GM12892 (cell line): ENCODE data around the gene LCMT2.
"Not testable (repeated sequence)": the region's sequence is repeated elsewhere in the genome, so short reads cannot be mapped to it uniquely, and the experiment has no call there.

Experiments used
- DNase-seq: peaks from one replicate; pipeline ENCODE4 v3.0.0; 2011; ENCODE audit not compliant: insufficient read length
- FAIRE-seq: peaks from 2 replicates; lab custom pipeline; 2011; peaks lifted over from hg19 to GRCh38; lab: Jason Lieb, UNC
- POLR2A ChIP-seq: IDR thresholded peaks from 2 replicates; pipeline ENCODE4 v1.6.1; 2011; ENCODE audit warnings: low read depth, low read length, control low read depth
- POLR2AphosphoS5 ChIP-seq: IDR thresholded peaks from 2 replicates; pipeline ENCODE4 v1.6.1; 2011; ENCODE audit warnings: low read depth, low read length, control low read depth
- TAF1 ChIP-seq: IDR thresholded peaks from 2 replicates; pipeline ENCODE4 v1.6.1; 2011; ENCODE audit warnings: low read depth, mild to moderate bottlenecking, control low read depth, low read length, borderline replicate concordance

LCMT2 gene

GRCh38 chr15:43312378-43312777, 18.0 kb downstream of the LCMT2 start:
- no peak for TF ChIP-seq POLR2AphosphoS5
- TF ChIP-seq POLR2A, result no peak
- TF ChIP-seq TAF1, result no peak
- no peak for FAIRE-seq
- DNase-seq, result no peak

- TF ChIP-seq TAF1 (no peak), POLR2AphosphoS5 (no peak), POLR2A (no peak)
- FAIRE-seq (no peak), DNase-seq (no peak)
These were observed 28.1 kb downstream of the LCMT2 start, which contains the start of gene TGM7 for GRCh38 chr15:43302205-43302817. Gene TGM7, minus strand, starts transcription at chr15:43302255.

GRCh38 chr15:43299884-43300283, 30.5 kb downstream of the LCMT2 start:
- no peak for TF ChIP-seq POLR2AphosphoS5
- FAIRE-seq, result no peak
- no peak for DNase-seq

GRCh38 chr15:43299411-43299810, 31.0 kb downstream of the LCMT2 start:
- no peak for DNase-seq
- TF ChIP-seq POLR2A (no peak), TAF1 (no peak), POLR2AphosphoS5 (no peak)
- FAIRE-seq, result no peak

- TF ChIP-seq POLR2A (no peak), TAF1 (no peak), POLR2AphosphoS5 (no peak)
- DNase-seq (no peak), FAIRE-seq (no peak)
These were observed 36.2 kb downstream of the LCMT2 start for GRCh38 chr15:43294091-43294706.

- DNase-seq, result no peak
- FAIRE-seq, result no peak
- no peak for TF ChIP-seq POLR2A
These were observed 36.9 kb downstream of the LCMT2 start for GRCh38 chr15:43293432-43293831.

GRCh38 chr15:43292375-43293078, 37.8 kb downstream of the LCMT2 start:
- DNase-seq (no peak), FAIRE-seq (no peak)

GRCh38 chr15:43289656-43290055, 40.7 kb downstream of the LCMT2 start:
- not testable (repeated sequence) for DNase-seq, FAIRE-seq

More at GRCh38 chr15:43292375-43293078, 37.8 kb downstream of the LCMT2 start:
- TF ChIP-seq POLR2AphosphoS5, result no peak
- no peak for TF ChIP-seq TAF1
- no peak for TF ChIP-seq POLR2A

GRCh38 chr15:43287254-43287653, 43.1 kb downstream of the LCMT2 start:
- DNase-seq, result no peak
- FAIRE-seq, result no peak
- TF ChIP-seq POLR2AphosphoS5, result no peak
- no peak for TF ChIP-seq TAF1
- no peak for TF ChIP-seq POLR2A

- no peak for DNase-seq
- no peak for FAIRE-seq
- no peak for TF ChIP-seq POLR2A
- TF ChIP-seq POLR2AphosphoS5, result no peak
- TF ChIP-seq TAF1, result no peak
These were observed 44.3 kb downstream of the LCMT2 start for GRCh38 chr15:43286074-43286473.

- TF ChIP-seq POLR2A (no peak), TAF1 (no peak), POLR2AphosphoS5 (no peak)
- peak; percentile 73 for FAIRE-seq
- peak; percentile 42 for DNase-seq
These were observed 44.8 kb downstream of the LCMT2 start for GRCh38 chr15:43285609-43286037.

GRCh38 chr15:43283526-43283925, 46.8 kb downstream of the LCMT2 start:
- FAIRE-seq, result no peak
- DNase-seq, result no peak
- TF ChIP-seq POLR2A (no peak), POLR2AphosphoS5 (no peak), TAF1 (no peak)
